HG03439 (cell line): ENCODE data around the gene TBX19.

Experiments used
- ATAC-seq: cut with Tn5 transposase; IDR thresholded peaks from one replicate; pipeline ENCODE4 v1.9.1; 2021; ENCODE audit warnings: mild to moderate bottlenecking, moderate library complexity; ENCODE audit not compliant: unreplicated experiment

TBX19 gene

DNA sequence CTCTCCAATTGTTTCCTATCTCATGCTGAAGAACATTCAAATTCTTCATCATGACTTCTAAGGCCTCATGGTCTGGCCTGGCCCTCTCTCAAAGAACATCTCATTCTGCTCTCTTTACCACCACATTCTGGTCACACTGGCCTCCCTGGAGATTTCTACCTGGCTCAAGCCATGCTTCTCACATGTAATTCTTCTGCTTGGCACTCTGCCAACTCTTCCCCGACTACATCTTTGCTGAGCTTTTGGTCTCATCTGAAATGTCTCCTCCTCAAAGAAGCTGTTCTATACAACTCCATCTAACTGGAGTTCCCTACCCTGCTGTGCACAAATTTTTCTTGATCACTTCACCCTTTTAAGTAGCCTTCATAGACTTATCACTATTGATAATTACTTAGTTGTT lies 1.4 kb upstream of the TBX19 start:
- ATAC-seq = no peak

DNA sequence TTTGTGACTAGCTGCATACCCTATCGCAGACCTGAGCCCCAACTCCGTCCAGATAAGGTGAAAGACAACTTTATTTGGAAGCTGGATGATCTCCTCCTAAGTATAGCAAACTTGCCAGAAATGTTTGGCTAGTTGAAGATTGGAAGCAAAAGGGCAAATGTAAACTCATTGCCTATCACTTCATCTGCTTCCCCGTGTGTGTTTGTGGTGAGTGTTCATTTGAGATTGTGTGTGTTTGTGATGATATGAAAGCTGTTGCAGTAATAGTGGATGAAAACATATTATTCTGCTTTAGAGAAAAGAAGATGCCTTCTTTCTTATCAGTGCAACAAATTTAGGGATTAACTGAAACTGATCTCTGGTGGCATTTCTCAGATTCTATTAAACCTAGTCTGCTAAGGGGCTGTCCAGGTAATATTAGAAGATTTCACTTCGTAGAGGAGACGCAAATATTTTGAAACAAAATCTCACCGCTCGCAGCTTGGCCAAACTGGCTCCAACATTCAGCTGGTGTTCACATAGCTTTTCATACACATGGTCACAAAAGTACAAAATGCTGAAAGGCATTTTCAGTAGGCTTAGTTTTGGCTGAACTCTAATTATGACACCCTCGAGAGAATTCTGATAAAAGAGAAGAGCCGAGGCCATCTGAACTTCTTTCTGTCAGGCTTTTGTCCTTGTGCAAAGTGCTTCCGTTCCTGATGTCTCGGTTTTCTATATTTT lies 1.1 kb downstream of the TBX19 start:
- ATAC-seq = no peak

DNA sequence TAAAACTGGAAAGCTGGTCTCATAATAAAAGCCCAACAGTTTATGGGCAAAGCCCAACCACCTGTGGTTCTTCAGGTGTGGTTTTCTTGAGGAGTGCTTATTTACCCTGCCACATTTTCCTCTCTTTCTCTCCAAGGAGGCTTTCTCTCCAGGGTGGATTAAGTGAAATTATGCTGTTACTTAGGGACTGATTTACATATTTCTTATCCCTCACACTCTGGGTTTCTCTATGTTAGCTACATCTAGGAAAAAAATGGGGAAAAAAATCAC lies 4.8 kb downstream of the TBX19 start:
- no peak for ATAC-seq

DNA sequence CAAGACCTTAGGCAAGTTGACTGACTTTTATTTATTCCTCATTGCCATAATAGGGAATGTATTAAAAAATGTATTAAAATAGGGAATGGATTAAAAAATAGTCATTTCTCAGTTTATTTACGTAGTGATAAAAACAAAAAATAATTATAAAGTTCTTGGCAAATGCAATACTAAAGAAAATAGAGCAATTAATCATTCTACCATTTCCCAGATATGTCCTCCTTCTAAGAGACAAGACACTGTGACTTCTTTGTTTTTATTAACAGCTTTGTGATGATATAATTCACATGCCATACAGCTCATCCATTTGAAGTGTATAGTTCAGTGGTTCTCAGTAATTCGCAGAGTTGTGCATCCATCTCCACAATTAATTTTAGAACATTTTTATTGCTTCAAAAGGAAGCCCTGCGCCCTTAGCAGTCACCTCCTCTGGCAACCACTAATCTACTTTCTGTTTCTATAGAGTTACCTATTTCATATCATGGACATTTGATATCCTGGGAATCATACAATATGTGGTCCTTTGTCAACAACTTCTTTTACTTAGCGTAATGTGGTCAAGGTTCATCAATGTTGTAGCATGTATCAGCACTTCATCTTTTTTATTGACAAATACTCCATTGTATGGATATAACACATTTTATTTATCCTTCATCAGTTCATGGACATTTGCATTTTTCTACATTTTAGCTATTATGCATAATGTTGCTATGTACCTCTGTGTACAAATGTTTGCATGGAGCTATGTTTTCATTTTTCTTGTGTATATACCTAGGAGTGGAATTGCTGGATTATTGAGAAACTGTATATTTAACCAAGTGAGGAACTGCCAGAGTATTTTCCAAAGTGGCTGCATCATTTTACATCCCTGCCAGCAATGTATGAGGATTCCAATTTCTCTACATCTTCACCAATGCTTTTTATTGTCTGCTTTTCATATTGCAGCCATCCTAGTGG lies 5.6 kb downstream of the TBX19 start:
- ATAC-seq = no peak

DNA sequence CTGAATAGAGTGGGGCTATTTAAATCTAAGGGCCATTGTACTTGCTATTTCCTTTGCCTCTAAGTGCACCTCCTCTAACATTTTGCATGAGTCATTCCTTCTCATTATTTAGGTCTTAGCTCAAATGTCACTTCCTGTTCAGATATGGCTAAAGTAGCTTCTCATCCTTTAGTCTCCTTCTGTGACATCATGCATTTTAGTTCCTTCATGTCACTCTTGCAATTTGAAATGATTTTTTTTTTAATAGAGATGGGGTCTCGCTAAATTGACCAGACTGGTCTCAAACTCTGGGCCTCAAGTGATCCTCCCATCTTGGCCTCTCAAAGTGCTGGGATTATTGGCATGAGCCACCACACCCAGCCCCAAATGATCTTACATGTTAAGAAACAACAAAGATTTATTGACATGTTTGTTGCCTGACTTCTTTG lies 6.6 kb downstream of the TBX19 start:
- no peak for ATAC-seq

DNA sequence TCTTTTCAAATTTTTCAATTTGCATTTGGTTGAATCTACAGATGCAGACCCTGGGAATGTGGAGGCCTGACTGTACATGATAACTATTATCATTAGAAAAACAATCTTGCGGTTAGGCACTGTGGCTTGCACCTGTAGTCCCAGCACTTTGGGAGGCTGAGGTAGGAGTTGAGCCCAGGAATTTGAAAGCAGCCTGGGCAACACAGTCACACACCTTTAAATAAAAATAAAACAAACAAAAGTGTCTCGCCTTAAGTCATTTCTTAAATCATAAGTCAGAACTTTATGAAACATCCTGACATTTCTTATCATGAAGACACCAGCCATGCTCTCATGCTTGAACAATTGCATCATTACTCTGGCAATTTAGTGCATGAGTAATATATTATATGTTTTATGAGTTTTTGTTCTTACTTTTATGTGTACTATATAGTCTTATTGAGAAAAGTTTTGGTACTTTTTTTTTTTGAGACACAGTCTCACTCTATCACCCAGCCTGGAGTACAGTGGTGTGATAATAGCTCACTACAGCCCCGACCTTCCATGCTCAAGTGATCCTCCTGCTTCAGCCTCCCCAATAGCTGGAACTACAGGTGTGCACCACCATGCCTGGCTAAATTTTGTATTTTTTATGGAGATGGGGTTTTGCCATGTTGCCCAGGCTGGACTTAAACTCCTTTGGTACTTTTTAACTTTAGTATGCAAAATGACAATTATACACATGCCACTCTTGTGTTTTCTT lies 7.8 kb downstream of the TBX19 start:
- ATAC-seq = no peak

GRCh38 chr1:168291222-168291837 lies 10.7 kb downstream of the TBX19 start:
- no peak for ATAC-seq

DNA sequence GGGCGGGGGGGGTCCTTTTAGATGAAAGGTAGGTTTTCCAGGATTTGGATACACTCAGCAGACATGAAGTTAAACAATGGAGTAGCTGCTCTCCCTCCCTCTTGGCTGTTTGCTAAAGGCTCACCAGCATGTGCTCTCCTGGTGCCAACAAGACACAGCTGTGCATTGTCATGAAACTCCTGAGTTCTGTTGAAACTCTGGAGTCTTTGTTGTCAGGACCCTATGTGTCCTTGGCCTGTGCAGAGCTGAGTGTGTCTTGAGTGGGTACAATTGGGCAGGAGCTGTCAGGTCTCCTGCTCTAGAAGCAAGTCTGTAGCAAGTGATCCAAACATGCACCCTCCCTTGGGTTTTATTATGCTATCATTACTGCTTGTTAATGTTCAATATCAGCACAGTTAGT lies 12.7 kb downstream of the TBX19 start:
- ATAC-seq = no peak

GRCh38 chr1:168295411-168296114 lies 14.9 kb downstream of the TBX19 start:
- no peak for ATAC-seq

GRCh38 chr1:168297019-168297730 lies 16.5 kb downstream of the TBX19 start:
- no peak for ATAC-seq

- no peak for ATAC-seq
These were observed 17.8 kb downstream of the TBX19 start for GRCh38 chr1:168298446-168298845.

DNA sequence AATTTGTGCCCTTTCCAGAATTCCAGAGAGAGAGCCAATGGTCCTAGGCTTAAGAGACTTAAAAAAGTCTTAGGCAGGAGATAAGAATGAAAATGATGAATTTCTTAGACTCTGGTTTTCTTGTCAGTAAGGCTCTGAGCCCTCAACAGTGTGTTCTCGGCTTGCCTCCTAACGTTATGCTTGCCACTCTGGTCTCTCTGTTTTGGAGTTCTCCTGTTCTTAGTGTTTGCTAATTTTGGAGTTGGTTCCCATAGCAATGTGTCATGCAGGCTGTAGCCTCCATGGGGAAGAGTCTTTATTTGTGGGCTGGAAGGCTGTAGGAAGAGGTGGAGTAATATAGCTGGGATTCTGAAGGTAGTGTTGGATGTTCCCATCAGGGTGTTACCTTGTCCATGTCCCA lies 19.9 kb downstream of the TBX19 start:
- ATAC-seq = no peak

DNA sequence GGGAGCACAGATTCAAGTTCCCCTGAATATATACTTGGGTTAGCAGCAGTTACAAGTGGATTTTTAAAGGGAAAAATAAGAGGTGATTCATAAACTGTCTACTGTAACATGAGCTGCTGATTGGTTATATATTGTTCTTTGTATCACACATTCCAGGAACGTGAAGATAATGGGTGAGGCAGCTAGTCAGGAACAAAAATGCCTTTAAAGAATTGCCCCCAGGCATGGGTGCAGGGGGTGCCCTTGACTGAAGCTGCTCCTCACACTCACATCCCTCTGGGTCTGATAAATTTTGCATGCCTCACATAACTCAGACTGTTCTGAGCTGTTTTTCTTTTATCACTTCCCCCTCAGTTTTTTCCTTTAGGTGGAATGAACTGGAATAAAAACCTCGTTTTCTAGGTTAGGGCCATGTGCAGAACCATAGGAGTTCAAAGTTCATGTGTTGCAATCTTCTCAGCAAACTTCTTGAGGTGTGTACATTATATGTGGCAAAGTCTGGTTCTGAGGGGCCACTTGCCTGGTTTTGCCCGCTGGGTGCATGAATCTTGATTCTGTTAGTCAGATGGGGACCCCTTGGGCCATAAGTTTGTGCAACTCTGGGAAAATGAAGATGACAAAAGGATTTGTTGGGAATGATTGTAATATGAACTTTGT lies 21.1 kb downstream of the TBX19 start:
- ATAC-seq = no peak

DNA sequence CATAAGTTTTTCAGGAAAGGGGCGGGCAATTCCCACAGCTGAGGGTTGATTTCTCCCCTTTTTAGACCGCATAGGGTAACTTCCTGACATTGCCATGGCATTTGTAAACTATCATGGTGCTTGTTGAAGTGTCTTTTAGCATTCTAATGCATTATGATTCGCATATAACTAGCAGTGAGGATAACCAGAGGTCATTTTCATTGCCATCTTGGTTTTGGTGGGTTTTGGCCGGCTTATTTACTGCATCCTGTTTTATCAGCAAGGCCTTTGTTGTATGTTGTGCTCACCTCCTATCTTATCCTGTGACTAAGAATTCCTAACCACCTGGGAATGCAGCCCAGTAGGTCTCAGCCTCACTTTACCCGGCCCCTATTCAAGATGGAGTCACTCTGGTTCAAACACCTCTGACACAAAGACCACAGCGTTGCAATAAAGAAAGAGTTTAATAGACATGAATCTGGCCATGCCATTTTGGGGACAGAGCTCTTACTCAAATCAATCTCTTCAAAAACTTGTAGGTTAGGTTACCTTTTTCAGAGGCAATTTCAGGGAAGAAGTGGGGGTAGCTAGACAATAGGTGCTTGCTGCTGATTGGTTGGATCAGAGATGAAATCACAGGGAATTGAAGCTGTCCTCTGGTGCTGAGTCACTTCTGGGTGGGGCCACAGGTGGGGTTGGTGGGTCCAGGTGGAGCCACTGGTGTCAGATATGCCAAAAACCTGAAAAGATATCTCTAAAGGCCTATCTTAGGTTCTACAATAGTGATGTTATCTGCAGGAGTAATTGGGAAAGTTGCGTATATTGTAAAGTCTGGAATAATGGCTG lies 23.3 kb downstream of the TBX19 start:
- ATAC-seq = no peak

DNA sequence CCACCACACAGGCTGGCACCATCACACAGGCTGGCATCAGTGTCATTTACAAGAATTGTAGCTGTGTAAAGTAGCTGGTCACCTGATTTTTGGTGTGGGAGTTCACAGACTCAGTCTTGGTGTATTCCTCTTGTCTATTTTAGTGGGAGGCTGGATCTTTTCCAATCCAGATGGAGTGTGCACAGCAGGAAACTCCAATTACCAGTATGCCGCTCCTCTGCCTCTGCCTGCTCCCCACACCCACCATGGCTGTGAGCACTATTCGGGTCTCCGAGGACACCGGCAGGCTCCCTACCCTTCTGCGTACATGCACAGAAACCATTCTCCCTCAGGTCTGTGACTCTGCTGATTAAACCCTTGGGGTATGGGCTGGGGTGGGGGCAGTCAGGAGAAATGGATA lies 24.2 kb downstream of the TBX19 start:
- no peak for ATAC-seq

DNA sequence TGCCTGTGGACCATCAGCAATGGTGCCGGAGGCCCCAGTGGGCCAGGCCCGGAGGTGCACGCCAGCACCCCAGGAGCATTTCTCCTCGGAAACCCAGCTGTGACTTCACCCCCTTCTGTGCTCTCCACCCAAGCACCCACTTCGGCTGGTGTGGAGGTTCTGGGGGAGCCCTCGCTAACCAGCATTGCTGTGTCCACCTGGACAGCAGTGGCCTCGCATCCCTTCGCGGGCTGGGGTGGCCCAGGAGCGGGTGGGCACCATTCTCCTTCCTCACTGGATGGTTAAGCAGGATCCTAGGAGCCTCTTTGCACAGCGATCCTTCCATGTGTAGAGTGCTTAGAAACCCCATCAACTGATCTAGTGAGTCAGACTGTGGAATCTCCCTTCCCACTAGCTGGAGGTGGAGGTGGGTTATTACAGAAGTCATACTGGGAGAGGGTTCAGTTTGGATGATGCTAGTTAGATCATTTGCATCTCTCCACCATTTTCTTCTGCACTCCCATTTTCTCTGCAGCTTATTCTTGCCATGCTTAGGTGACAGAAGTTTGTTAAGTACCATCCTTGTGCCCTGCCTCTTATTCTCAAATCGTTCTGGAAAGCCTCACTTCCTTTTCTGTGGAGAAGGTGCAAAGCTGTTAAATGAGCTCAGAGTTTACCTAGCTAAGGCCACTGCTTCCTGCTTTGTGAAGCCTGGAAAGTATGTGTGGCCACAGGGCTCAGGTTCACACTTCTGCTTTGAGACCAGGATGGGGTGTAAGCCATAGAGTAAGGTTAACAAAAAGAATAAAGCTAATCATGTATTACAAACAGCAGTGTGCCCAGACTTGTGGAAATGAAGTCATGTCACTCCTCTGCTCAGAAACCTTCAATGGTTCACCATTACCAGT lies 32.3 kb downstream of the TBX19 start:
- ATAC-seq = no peak

DNA sequence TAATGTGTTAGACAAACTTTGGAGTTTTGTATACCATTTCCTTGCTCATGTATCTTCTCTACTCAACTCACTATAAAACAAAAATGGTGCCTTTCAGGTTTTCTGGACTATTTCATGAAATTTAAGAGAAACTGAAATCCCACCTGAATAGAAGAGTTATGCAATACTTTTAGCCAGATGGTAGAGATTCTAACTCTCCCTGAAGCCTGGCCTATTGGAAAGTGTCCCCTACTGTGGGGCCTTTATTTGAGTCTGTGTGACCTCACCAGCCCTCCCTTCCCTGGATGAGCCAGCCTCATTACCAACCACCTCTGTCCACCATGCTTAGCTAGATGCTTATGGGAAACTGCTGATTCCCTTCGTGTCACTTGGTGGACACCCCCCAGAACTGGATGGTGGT lies 35.5 kb downstream of the TBX19 start:
- ATAC-seq = no peak

- no peak for ATAC-seq
These were observed 36.6 kb downstream of the TBX19 start for GRCh38 chr1:168317309-168317708.
